GM19023 (cell line): Measurements from ENCODE around the gene EML6.
"Not testable (repeated sequence)": the region's sequence is repeated elsewhere in the genome, so short reads cannot be mapped to it uniquely, and the experiment has no call there.

Experiments
- ATAC-seq: cut with Tn5 transposase; IDR thresholded peaks from one replicate; pipeline ENCODE4 v1.9.1; 2021; ENCODE audit warnings: mild to moderate bottlenecking, moderate library complexity; ENCODE audit not compliant: unreplicated experiment

EML6 gene

DNA sequence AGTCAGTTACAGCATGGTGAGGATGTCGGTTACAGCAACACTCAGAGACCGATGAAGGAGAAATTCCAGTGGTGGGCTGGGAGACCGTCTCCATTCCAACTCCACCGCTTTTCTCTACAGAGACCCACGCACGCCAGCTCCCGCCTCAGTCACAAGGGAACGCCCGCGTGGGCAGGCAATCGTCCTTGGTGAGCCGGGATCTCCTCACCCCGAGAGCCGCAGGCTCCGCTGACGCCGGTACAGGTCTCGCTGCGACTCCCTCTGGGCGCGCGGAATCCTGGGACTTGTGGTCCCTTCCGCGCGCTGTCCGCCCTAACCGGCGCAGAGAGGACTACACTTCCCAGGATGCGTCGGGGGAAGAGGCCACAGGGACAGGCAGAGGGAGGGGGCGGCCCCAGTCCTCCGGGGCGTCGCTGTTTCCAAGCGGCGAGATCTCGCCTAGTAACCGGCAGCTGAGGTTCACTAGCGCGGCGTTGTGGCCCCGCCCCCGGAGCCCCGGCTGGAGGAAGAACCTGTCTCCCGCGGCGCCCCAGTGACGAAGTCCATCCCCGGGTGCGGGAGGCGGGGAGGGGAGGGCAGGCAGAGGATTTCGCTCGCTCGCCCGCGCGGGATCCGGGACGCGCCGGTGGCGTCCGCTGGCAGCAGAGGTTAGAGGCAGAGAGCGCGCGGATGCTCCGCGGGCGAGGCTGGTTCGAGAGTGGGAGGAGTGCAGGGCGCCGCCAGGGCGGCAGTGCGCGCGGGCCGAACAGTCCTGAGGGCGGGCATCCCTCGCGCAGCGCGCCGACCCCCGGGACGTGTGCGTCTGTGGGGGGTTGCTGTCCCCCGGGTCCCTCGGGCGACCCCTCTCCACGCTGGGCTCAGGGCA is at the start of gene EML6:
TSS of gene EML6 (plus strand) at position 532 of the 865 bp plus-strand sequence. CDS start 1,400 bp downstream, outside the sequence.
- peak; percentile 98 for ATAC-seq

DNA sequence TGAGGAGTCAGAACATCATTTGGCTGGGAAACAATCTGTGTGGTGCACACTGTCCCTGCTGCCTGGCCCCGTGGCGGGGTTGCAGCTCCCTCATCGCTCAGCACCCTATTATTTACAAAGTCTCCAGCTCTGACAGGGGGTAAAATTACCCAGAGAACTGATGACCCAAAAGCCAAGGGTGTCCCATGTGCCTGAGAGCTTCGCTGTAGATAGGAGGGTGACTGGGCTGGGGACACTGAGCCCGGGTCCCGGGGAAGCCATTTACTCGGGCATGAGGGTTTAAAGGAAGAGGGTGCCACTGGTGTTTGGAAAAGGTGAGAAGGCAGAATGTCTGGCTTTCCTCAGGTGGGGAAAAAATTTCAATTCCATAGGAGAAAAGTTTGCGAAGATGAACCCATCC is 48.2 kb upstream of the EML6 start:
- no peak for ATAC-seq

DNA sequence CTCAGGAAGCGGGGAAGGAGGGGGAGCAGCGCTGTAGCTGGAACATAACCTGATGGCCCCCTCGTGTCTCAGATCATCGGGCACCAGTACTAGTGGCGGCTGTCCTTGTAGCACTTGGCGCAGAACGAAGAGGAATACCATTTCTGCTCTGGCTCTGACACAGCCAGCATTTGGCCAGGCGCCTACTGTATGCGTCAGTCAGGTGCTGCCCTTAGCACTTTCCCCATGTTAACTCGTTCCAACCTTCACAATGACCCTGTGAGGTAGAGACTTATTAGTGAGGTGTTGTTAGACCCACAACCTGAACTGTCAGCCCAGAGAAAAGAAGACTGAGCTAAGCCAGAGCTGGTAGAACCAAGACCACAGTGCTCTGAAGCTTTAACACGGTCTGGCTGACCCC is 47.7 kb upstream of the EML6 start:
- no peak for ATAC-seq

DNA sequence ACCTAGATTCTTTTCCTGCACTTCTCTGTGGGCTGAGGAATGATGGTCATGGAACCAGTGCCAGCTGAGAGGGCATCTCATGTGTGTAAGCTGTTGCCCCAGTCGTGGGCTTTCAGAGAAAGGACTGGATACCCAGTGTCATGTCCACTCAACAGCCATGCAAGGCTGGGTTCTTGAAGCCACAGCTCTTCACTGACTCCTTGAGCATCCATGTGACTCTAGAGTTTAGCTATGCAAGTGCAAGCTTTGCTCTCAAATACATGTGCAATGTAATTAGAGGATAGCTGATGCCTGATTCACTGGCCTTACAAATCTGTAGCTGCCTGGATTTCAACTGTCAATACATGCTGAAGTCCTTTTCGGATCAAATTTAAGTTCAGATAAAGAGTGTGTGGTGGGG is 46.8 kb upstream of the EML6 start:
- no peak for ATAC-seq

DNA sequence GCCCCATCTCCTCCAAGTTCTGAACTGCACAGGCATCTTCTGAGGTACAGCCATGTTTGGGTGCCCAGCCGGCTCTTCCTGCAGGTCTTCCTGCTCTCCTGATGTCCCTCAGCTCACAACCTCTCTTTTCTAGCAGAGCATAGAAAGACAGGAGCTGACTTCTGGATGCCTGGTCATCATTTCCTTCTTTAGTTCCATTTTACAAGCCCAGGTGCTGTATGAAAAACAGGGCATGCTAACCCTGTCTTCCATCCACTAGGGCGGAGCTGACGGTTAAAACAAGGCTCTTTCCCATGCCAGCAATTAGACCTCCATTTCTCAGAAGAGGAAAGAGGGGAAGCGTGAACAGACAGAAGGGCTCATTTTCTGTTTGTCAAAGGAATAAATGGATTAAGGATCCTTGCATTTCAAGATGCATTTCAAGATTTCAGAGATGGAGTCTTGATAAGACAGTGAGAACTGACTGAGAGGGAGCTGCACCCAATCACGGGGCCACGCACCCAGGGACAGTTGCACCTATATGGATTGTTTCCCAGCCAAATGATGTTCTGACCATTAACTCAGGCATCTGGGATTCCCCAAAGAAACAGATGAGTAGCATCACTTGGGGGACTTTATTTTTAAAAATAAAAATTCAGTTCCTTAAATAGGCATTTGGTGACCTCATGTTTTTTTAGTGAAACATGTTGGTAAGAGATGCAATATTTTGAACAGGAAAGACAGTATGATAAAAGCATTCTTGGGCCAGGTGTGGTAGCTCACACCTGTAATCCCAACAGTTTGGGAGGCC is 45.8 kb upstream of the EML6 start:
- no peak for ATAC-seq

DNA sequence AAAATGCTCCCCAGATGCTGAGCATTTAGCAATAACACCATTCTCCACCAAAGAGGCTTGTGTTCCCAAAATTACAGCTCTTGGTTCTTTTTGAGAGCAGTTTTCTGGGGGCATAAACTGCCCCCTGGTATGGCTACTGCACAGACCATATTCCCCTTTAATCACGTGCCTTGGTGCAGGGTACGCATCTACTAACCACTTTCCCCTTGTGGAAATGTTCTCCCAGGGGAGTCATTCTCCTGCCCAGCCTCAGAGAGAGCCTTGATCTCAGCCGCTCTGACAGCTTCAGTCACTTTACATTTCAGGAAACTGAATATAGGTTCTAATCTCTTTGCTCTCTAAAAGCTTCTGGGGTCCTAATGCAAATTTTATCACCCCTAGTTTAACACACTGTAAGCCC is 44.7 kb upstream of the EML6 start:
- ATAC-seq: no peak

DNA sequence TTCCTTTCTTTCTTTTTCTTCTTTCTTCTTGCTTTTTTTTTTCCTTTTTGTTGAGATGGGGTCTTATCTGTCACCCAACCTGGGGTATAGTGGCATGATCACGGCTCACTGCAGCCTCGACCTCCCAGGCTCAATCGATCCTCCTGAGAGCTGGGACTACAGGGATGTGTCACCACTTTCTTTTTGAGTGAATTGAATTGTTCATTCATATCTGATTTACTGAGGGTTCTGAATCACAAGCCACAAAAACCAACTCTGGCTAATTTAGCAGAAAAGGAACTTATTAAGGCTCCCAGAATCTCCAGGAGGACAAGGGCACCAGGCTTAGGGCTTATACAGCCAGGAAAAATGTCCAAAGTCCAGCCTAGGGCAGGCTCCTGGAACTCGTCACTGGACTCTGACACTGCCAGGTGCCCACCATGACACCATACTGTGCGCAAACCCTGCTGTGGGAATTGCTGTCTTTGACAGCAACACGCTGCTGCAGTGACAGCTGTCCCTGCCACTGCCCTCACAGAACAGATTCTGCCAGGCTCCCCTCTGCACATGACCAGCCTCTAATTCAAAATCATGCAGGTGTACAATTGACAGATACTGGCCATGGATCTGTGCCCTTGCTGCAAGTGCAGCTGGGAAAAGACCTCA is 42.9 kb upstream of the EML6 start:
- peak; percentile 86 for ATAC-seq

DNA sequence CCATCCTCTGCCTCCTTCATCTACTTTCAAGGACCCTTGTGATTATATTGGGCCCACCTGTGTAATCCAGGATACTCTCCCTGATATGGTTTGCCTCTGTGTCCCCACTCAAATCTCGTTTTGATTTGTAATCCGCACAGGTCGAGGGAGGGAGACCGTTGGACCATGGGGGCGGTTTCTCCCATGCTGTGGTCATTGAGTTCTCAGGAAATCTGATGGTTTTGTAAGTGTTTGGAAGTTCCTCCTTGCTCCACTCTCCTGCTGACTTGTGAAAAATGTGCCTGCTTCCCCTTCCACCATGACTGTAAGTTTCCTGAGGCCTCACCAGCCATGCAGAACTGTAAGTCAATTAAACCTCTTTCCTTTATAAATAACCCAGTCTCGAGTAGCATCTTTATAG is 42.0 kb upstream of the EML6 start:
- ATAC-seq: no peak

DNA sequence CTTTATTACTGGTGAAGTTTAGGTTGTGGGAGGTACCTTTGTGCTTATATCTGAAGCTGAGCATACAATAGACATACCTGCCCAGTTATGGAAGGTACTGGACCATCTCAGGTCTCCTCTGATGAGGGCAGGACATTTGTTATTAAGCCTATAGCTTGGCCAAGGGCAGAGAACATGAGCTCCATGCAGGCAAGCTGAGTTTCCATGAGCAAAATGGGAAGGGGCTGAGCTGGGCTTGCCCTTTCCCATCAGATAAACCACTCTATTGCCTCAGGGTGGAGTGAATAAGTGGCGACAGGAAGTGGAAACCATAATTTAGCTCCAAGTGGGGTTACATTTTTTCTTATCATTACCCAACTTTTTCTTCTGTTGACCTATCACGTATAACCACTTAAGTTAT is 39.9 kb upstream of the EML6 start:
- no peak for ATAC-seq

DNA sequence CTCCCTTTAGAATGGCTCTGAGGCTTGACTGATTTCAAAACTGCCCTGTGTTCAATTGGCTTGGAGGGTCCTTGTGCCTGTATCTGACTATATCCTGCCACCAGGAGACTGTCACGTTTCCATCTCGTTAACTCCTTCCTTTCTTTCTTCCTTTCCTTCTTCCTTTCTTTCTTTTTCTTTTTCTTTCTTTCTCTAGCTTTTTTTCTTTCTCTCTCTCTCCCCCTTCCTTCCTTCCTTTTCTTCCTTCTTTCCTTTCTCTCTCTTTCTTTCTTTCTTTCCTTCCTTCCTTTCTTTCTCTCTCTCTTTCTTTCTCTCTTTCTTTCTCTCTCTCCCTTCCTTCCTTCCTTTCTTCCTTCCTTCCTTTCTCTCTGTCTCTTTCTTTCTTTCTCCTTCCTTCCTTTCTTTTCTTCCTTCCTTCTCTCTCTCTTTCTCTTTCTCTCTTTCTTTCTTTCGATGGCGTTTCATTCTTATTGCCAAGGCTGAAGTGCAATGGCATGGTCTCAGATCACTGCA is 38.1 kb upstream of the EML6 start:
- ATAC-seq: no peak

DNA sequence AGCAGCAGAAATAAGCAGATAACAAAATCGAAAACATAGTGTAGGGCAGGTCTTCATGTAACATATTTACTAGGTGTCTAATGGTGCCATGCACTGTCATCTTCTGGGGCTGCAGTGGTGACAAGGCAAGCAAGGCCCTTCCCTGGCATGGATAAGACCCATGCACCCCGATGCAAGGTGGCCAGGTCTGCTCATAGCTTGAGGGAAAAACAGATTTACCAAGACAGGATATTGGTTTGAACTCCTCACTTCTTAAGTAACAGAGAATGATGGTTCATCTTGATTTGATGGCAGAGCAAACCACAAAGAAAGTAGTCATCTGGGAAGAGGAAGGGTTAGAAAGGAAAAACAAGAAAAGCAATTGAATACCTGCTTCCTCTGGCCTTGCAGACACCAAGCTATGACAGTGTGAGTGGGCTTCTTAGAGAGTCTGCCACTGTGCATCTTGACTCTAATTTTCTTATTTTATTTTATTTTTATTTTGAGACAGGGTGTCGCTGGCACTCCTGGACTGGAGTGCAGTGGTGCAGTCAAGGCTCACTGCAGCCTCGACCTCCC is 35.8 kb upstream of the EML6 start:
- ATAC-seq: no peak

DNA sequence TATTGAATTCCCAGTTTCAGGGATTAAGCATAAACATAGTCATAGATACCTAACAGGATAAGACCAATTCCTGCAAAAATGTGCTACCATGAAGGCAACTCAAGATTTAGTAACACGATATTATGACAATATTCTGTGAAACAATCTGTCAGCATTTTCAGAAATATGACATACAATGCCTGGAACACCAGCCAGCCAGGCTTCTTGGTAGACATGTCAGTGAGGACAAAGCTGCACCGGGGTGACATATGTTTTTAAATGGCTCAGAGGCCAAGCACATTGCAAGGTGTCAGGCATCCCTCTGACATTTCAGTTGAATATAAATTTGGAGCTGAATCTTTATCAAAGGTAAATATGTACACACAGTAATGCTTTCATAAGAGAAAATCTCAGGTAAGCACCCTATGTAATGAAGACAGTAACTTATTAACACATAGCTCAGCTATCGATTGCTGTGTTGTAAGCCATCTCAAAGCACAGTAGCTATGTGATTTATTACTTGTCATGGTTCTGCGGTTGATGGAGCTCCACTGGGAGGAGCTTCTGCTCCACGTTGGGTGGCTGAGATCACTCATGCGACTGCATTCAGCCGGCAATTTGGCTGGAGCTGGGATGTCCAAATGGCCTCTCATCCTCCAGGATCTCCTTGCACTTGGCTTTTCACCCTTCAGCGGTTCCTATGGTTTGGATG is 31.9 kb upstream of the EML6 start:
- ATAC-seq: no peak

DNA sequence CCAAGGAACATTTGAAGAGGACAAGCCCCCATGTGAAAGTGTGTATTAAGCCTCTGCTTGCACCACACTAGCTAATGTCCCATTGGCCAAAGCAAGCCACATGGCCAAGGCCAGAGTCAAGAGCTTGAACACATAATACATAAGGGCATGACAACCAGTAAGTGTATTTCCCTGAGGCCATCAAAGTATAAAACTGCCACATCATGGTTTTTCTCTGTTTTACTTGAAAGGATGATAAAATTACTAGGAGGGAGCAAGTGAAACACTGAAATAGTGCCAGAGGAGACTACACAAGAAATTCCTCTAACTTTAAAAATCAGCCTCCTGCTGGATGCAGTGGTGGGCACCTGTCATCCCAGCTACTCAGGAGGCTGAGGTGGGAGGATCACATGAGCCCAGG is 30.9 kb upstream of the EML6 start:
- no peak for ATAC-seq

DNA sequence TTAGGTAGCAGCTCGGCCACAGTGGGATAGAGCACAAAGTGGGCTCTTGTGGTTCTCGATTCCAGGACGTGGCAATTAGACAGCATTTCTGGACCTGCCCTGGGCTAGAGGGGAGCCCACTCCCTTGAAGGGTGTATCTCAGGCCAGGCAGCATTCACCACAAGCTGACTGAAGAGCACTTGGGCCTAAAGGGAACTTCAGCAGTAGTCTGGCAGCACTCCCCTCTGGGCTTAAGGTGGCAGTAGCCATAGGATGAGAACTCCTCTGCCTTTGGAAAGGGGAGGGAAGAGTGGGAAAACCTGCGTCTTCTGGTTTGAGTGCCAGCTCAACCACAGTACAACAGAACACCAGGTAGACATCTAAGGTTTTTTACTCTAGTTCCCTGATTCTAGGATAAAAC is 28.1 kb upstream of the EML6 start:
- ATAC-seq: no peak

DNA sequence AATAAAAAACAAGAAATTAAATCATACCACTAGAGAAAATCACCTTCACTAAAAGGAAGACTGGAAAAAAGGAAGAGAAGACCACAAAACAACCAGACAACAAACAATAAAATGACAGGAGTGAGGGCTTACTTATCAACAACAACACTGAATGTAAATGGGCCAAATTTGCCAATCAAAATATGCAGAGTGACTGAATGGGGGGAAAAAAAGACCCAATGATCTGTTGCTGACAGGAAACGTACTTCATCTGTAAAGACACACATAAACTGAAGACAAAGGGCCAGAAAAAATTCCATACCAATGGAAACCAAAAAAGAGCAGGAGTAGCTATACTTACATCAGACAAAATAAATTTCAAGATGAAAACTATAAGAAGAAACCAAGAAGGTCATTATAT is 25.5 kb upstream of the EML6 start:
- no peak for ATAC-seq

DNA sequence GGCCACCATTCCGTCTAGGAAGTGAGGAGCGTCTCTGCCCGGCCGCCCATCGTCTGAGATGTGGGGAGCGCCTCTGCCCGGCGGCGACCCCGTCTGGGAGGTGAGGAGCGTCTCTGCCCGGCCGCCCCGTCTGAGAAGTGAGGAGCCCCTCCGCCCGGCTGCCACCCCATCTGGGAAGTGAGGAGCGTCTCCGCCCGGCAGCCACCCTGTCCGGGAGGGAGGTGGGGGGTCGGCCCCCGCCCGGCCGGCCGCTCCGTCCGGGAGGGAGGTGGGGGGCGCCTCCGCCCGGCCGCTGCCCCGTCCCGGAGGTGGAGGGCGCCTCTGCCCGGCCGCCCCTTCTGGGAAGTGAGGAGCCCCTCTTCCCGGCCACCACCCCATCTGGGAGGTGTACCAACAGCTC is 24.5 kb upstream of the EML6 start:
- not testable (repeated sequence) for ATAC-seq

DNA sequence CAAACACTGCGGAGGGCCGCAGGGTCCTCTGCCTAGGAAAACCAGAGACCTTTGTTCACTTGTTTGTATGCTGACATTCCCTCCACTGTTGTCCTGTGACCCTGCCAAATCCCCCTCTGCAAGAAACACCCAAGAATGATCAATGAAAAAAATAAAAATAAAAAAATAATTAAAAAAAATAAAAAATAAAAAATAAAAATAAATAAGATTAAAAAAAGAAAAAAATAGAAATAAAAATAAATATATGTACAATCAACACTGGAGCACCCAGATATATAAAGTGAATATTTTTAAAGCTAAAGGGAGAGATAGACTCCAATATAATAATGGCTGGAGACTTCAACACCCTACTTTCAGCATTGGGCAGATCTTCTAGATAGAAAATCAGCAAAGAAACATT is 23.8 kb upstream of the EML6 start:
- no peak for ATAC-seq

DNA sequence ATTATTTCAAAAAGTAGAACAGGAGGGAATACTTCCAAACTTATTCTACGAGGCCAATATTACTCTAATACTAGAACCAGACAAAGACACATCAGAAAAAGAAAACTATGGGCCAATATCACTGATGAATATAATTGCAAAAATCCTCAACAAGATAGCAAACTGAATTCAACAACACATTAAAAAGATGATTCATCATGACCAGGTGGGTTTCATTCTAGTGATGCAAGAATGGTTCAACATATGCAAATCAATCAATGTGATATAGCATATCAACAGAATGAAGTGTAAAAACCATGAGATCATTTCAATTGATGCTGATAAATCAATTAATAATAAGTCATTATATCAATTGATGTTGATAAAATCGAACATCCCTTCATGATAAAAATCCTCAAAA is 22.4 kb upstream of the EML6 start:
- no peak for ATAC-seq

DNA sequence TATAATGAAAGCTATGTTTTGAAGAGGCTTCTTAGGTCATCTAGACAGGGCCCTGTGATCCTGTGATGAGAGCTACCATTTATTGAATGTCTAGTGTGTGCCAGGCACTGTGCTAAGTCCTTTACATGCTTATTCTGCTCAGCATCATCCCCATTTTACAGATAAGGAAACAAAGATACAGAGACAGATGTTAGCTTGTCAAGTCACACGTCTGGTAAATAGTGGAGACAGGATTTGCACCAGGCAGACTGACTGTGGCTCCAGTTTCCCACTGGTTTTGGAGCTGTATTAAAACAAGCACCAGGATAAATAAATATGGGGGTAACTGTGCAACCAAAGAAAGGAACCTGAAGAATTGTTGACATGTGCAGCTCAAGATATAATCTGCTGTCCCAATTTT is 19.2 kb upstream of the EML6 start:
- no peak for ATAC-seq
